ENCODE results near the gene SYTL3. TPM values are rescaled to one million over a fixed set of nuclear protein-coding genes. Genes with fewer than 3 reads are reported as not detected.

The SYTL3 gene
- total and polyA plus RNA-seq, 2 donors (not counting 1 experiment from before 2014, with no cell fraction given), result 1.1 to 5.4 TPM

GRCh38 chr6:158718461-158719046 lies 68.7 kb downstream of the SYTL3 start:
- Histone ChIP-seq H4K20me1 (ENCODE audit: control insufficient read depth, insufficient read depth, low read length, poor library complexity, severe bottlenecking) (no peaks in the 10 kb centered on the region), H3K9ac (ENCODE audit: low read length) (peak overlapping the region; percentile 37), H3K27ac (ENCODE audit: low read length in 2 of 2) (peak overlapping the region; percentile 86 to 90), H3K4me1 (ENCODE audit: control insufficient read depth in 2 of 2, insufficient read depth in 2 of 2, low read length in 2 of 2) (peaks cover 54 to 71% of the 10 kb centered on the region in 2 donors), H3K27me3 (replicated peaks in 1 of 4; ENCODE audit: control extremely low read depth in 1 of 4, control insufficient read depth in 3 of 4, insufficient read depth in 4 of 4, low read length in 3 of 4) (no peaks in the 10 kb centered on the region), H3K9me3 (ENCODE audit: control extremely low read depth in 1 of 3, control insufficient read depth in 2 of 3, insufficient read depth in 1 of 3, low read length in 2 of 3) (no peaks in the 10 kb centered on the region), H2AFZ (ENCODE audit: insufficient read depth, low read depth, low read length, poor library complexity, severe bottlenecking) (peak overlapping the region; percentile 31), H3K36me3 (replicated peaks in 1 of 2; ENCODE audit: control extremely low read depth in 1 of 2, control insufficient read depth in 1 of 2, extremely low read depth in 1 of 2, insufficient read depth in 2 of 2, low read length in 1 of 2) (no peaks in the 10 kb centered on the region), H3K4me3 (ENCODE audit: control extremely low read depth in 1 of 5, extremely low read depth in 1 of 5, insufficient read depth in 1 of 5, low read depth in 2 of 5, low read length in 4 of 5) (no peak overlapping the region), H3K79me2 (ENCODE audit: control insufficient read depth, insufficient read depth, low read length) (no peaks in the 10 kb centered on the region), H3K4me2 (replicated peaks; ENCODE audit: low read depth, low read length, poor library complexity, severe bottlenecking) (peak overlapping the region; percentile 62)
- 92% methylated on average over 6 of the region's 13 CpGs for WGBS (ENCODE audit: insufficient coverage)
- Mint-ChIP-seq H3K27me3 (no peaks in the 10 kb centered on the region), H3K9me3 (ENCODE audit: insufficient read depth) (no peaks in the 10 kb centered on the region), H3K27ac (peak overlapping the region; percentile 96), H3K4me1 (peaks cover 64% of the 10 kb centered on the region), H3K4me3 (peak overlapping the region; percentile 16)
- DNase-seq, result no peak
- ChIA-PET CTCF (interaction anchor here (0.8 to 2.3 kb wide), 10 partner anchors 11 to 254 kb away, joined by 3 to 13 read pairs (median 5); no protein-coding TSS in a partner anchor), POLR2A (interaction anchor here (0.5 to 1.2 kb wide), 2 partner anchors 91 to 198 kb away, joined by 3 to 5 read pairs; no protein-coding TSS in a partner anchor)
- ATAC-seq (ENCODE audit: low read depth), result no peak
- intact Hi-C loops (cut with micrococcal nuclease), result loop anchor here (5.0 kb wide), 3 partner anchors 44 to 399 kb away; no protein-coding TSS in a partner anchor
- TF ChIP-seq EZH2 (IDR thresholded peaks at IDR 0.05; ENCODE audit: borderline replicate concordance, insufficient read depth, low read depth, low read length, poor library complexity, severe bottlenecking) (no peak), CTCF (IDR thresholded peaks at IDR 0.05) (no peak)

- ATAC-seq (ENCODE audit: low read depth) (no peak), DNase-seq (no peak)
- Histone ChIP-seq H3K79me2 (ENCODE audit: control insufficient read depth, insufficient read depth, low read length) (no peaks in the 10 kb centered on the region), H3K27me3 (replicated peaks in 1 of 4; ENCODE audit: control extremely low read depth in 1 of 4, control insufficient read depth in 3 of 4, insufficient read depth in 4 of 4, low read length in 3 of 4) (no peaks in the 10 kb centered on the region), H3K9me3 (ENCODE audit: control extremely low read depth in 1 of 3, control insufficient read depth in 2 of 3, insufficient read depth in 1 of 3, low read length in 2 of 3) (no peaks in the 10 kb centered on the region), H3K4me3 (ENCODE audit: control extremely low read depth in 1 of 5, extremely low read depth in 1 of 5, insufficient read depth in 1 of 5, low read depth in 2 of 5, low read length in 4 of 5) (no peak overlapping the region), H4K20me1 (ENCODE audit: control insufficient read depth, insufficient read depth, low read length, poor library complexity, severe bottlenecking) (no peaks in the 10 kb centered on the region), H2AFZ (ENCODE audit: insufficient read depth, low read depth, low read length, poor library complexity, severe bottlenecking) (no peak overlapping the region), H3K36me3 (replicated peaks in 1 of 2; ENCODE audit: control extremely low read depth in 1 of 2, control insufficient read depth in 1 of 2, extremely low read depth in 1 of 2, insufficient read depth in 2 of 2, low read length in 1 of 2) (no peaks in the 10 kb centered on the region), H3K4me2 (replicated peaks; ENCODE audit: low read depth, low read length, poor library complexity, severe bottlenecking) (no peak overlapping the region), H3K27ac (ENCODE audit: low read length in 2 of 2) (no peak overlapping the region), H3K9ac (ENCODE audit: low read length) (no peak overlapping the region), H3K4me1 (ENCODE audit: control insufficient read depth in 2 of 2, insufficient read depth in 2 of 2, low read length in 2 of 2) (peaks cover 28 to 40% of the 10 kb centered on the region in 2 donors)
- ChIA-PET POLR2A (interaction anchor here (0.7 kb wide), 2 partner anchors 44 to 80 kb away, joined by 3 to 6 read pairs; no protein-coding TSS in a partner anchor), CTCF (interaction anchor here (1.3 to 1.5 kb wide), 3 partner anchors 18 to 248 kb away, joined by 3 to 4 read pairs (median 3); no protein-coding TSS in a partner anchor)
- intact Hi-C loops (cut with micrococcal nuclease), result no loop called here
- no peaks in the 10 kb centered on the region for H3K27me3 Mint-ChIP-seq
- H3K4me3 Mint-ChIP-seq, result no peak overlapping the region
- no peak for TF ChIP-seq EZH2 (IDR thresholded peaks at IDR 0.05; ENCODE audit: borderline replicate concordance, insufficient read depth, low read depth, low read length, poor library complexity, severe bottlenecking)
- TF ChIP-seq CTCF (IDR thresholded peaks at IDR 0.05), result no peak
- 94% methylated on average over 3 of the region's 5 CpGs for WGBS (ENCODE audit: insufficient coverage)
- H3K4me1 Mint-ChIP-seq, result peaks cover 39% of the 10 kb centered on the region
- no peak overlapping the region for H3K27ac Mint-ChIP-seq
- H3K9me3 Mint-ChIP-seq (ENCODE audit: insufficient read depth), result no peaks in the 10 kb centered on the region
These were observed 72.4 kb downstream of the SYTL3 start for GRCh38 chr6:158722176-158722729.

Data from B cell (primary cell).